Activated T-helper 1 cell treated with anti-CD3 and anti-CD28 coated beads, Interleukin-12 subunit alpha, Interleukin-12 subunit beta, Interleukin-2, Interleukin-4 antibody, amounts not matched to agents 30 ng/mL and 10 ng/mL and 1 ng/mL, durations not matched to agents 14 hours and 24 hours and 36 hours (primary cell): Measurements from ENCODE around the gene VAC14. TPM values are rescaled to one million over a fixed set of nuclear protein-coding genes. Genes with fewer than 3 reads are reported as not detected.
"Not testable (repeated sequence)": the region's sequence is repeated elsewhere in the genome, so short reads cannot be mapped to it uniquely, and the experiment has no call there.

Experiments
- DNase-seq: peaks from one replicate; pipeline ENCODE4 v3.0.0; 2021; ENCODE audit warnings: low spot score
- H3K27ac Mint-ChIP-seq: one replicate; pipeline ENCODE4 v1.8.0; 2021; ENCODE audit warnings: mild to moderate bottlenecking, mixed read lengths
- H3K27me3 Mint-ChIP-seq: one replicate; pipeline ENCODE4 v1.8.0; 2022; ENCODE audit warnings: mild to moderate bottlenecking, moderate library complexity, mixed read lengths; ENCODE audit not compliant: insufficient read depth
- H3K36me3 Mint-ChIP-seq: one replicate; pipeline ENCODE4 v1.8.0; 2021; ENCODE audit warnings: low read depth, mixed read lengths
- H3K4me1 Mint-ChIP-seq: one replicate; pipeline ENCODE4 v1.8.0; 2021; ENCODE audit warnings: low read depth, mixed read lengths
- H3K4me3 Mint-ChIP-seq: one replicate; pipeline ENCODE4 v1.8.0; 2021; ENCODE audit warnings: mild to moderate bottlenecking, moderate library complexity, mixed read lengths
- H3K9me3 Mint-ChIP-seq: one replicate; pipeline ENCODE4 v1.8.0; 2021; ENCODE audit warnings: mixed read lengths
- intact Hi-C: fragments of 100-400 bp; cut with micrococcal nuclease; formaldehyde crosslinking; loops from one replicate; pipeline ENCODE4 v1.15.1; 2024
- total RNA-seq: library from RNA; stranded (reverse); gene quantifications from 2 replicates; pipeline ENCODE4 v1.2.3, GENCODE V29; 2022

VAC14 gene
- total RNA-seq, 1 donor from 2014 or later = 37.5 TPM

- Mint-ChIP-seq H3K4me3 (no peak overlapping the region), H3K27ac (no peak overlapping the region), H3K9me3 (no peaks in the 10 kb centered on the region), H3K36me3 (no peaks in the 10 kb centered on the region), H3K27me3 (peaks cover 5% of the 10 kb centered on the region), H3K4me1 (peaks cover under 1% of the 10 kb centered on the region)
- DNase-seq = no peak
- intact Hi-C loops = no loop called here
Observed at GRCh38 chr16:70648606-70649005, 152.4 kb downstream of the VAC14 start.

- no peaks in the 10 kb centered on the region for H3K36me3 Mint-ChIP-seq
- intact Hi-C loops = no loop called here
- H3K4me3 Mint-ChIP-seq = no peak overlapping the region
- H3K27ac Mint-ChIP-seq = no peak overlapping the region
- no peaks in the 10 kb centered on the region for H3K9me3 Mint-ChIP-seq
- peaks cover 6% of the 10 kb centered on the region for H3K27me3 Mint-ChIP-seq
- no peak for DNase-seq
- no peaks in the 10 kb centered on the region for H3K4me1 Mint-ChIP-seq
Observed at GRCh38 chr16:70647441-70648359, 153.3 kb downstream of the VAC14 start.

- Mint-ChIP-seq H3K9me3 (no peaks in the 10 kb centered on the region), H3K4me3 (no peak within 1 kb of the TSS), H3K36me3 (no peaks in the 10 kb centered on the region), H3K4me1 (no peaks in the 10 kb centered on the region), H3K27ac (no peak within 1 kb of the TSS), H3K27me3 (peaks cover 9% of the 10 kb centered on the region)
- no peak for DNase-seq
- intact Hi-C loops = no loop called here
Observed at GRCh38 chr16:70646260-70647241, 154.4 kb downstream of the VAC14 start, which contains the start of gene IL34. IL34 (plus strand) TSS chr16:70646559; CDS start chr16:70646948, 389 bp downstream.

GRCh38 chr16:70644763-70645597, 156.0 kb downstream of the VAC14 start:
- DNase-seq = no peak
- intact Hi-C loops = no loop called here
- Mint-ChIP-seq H3K27me3 (peaks cover 11% of the 10 kb centered on the region), H3K4me3 (no peak overlapping the region), H3K9me3 (no peaks in the 10 kb centered on the region), H3K27ac (no peak overlapping the region), H3K36me3 (no peaks in the 10 kb centered on the region), H3K4me1 (no peaks in the 10 kb centered on the region)

- H3K36me3 Mint-ChIP-seq, H3K4me3 Mint-ChIP-seq, H3K4me1 Mint-ChIP-seq, H3K27ac Mint-ChIP-seq, DNase-seq, H3K9me3 Mint-ChIP-seq, intact Hi-C loops: not testable (repeated sequence)
- H3K27me3 Mint-ChIP-seq = peaks cover 11% of the 10 kb centered on the region
Observed at GRCh38 chr16:70643264-70643663, 157.7 kb downstream of the VAC14 start.

- Mint-ChIP-seq H3K36me3 (no peaks in the 10 kb centered on the region), H3K4me3 (no peak overlapping the region), H3K4me1 (no peaks in the 10 kb centered on the region), H3K27me3 (peaks cover 11% of the 10 kb centered on the region), H3K9me3 (no peaks in the 10 kb centered on the region), H3K27ac (no peak overlapping the region)
- intact Hi-C loops = no loop called here
- DNase-seq = no peak
Observed at GRCh38 chr16:70642633-70643032, 158.3 kb downstream of the VAC14 start.

GRCh38 chr16:70638814-70639792, 161.9 kb downstream of the VAC14 start:
- Mint-ChIP-seq H3K9me3 (no peaks in the 10 kb centered on the region), H3K4me3 (no peak overlapping the region), H3K4me1 (no peaks in the 10 kb centered on the region), H3K27me3 (peaks cover 9% of the 10 kb centered on the region), H3K27ac (no peak overlapping the region), H3K36me3 (no peaks in the 10 kb centered on the region)
- no peak for DNase-seq
- intact Hi-C loops = no loop called here

Other genes starting within 250 kb of the VAC14 start
- gene IL34, start 154.6 kb downstream of the VAC14 start, total RNA-seq = not detected in 2 replicates
- 2.0 and 3.5 TPM in 2 replicates for gene MTSS2, start 115.1 kb downstream of the VAC14 start, total RNA-seq